HUES64 (cell line): ENCODE measurements around the gene C15orf62.

Experiments
- H3K27ac ChIP-seq: 2 replicates; pipeline ENCODE4 v1.7.0; 2013; ENCODE audit warnings: low read depth, low read length, inconsistent platforms
- H3K27me3 ChIP-seq: 2 replicates; pipeline ENCODE4 v1.6.1; 2013; ENCODE audit warnings: mild to moderate bottlenecking, low read length; ENCODE audit not compliant: insufficient read depth
- H3K36me3 ChIP-seq: 2 replicates; pipeline ENCODE4 v1.6.1; 2013; ENCODE audit warnings: mild to moderate bottlenecking, low read length; ENCODE audit not compliant: insufficient read depth
- H3K4me1 ChIP-seq: 2 replicates; pipeline ENCODE4 v1.6.1; 2013; ENCODE audit warnings: mild to moderate bottlenecking, low read length, moderate library complexity; ENCODE audit not compliant: insufficient read depth
- H3K4me3 ChIP-seq: 2 replicates; pipeline ENCODE4 v1.5.1; 2013; ENCODE audit warnings: mild to moderate bottlenecking, low read length, moderate library complexity
- H3K9ac ChIP-seq: 2 replicates; pipeline ENCODE4 v1.6.1; 2013; ENCODE audit warnings: mild to moderate bottlenecking, low read depth, low read length
- H3K9me3 ChIP-seq: 2 replicates; pipeline ENCODE4 v1.6.1; 2013; ENCODE audit warnings: low read depth, low read length; ENCODE audit not compliant: insufficient read depth
- WGBS: fragments of 150-250, 120-280 bp; methylation state at CpG from one replicate; pipeline ENCODE4 v1.1.7; 2013; ENCODE audit warnings: missing lambda C conversion rate; 5-methylcytosine and 5-hydroxymethylcytosine counted together

Gene C15orf62

DNA sequence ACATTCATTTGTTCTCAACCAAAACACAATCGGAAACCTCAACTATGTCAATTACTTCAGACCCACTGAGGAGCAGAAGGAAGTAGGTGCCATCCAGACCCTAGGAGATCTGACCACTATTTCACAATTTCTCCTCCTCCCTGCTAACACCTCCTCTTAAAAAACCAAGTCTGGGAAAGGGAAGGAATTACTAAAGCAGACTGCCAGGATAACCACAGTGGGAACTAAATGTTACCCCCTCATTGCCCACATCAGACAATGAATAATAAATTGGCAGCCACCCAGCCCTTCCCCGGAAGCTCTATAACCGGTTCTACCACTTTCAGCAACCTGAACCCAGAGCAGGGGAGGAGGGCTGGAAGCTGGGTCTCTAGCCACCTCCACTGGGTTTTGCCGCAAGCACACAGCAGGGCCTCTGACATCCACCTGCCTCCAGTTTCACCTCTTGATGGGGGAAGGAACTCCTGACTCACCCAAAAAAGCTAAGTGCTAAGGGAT lies 17.6 kb downstream of the C15orf62 start:
- Histone ChIP-seq H3K27ac (peak overlapping the region; percentile 6; the same call in 1 of the 2 replicates), H3K9me3 (no peaks in the 10 kb centered on the region), H3K27me3 (no peaks in the 10 kb centered on the region), H3K4me3 (peak overlapping the region; percentile 17; the same call in 1 of the 2 replicates), H3K9ac (no peak overlapping the region), H3K36me3 (peaks cover 7% of the 10 kb centered on the region; the same call in 1 of the 2 replicates), H3K4me1 (peaks cover 30% of the 10 kb centered on the region)
- 73% methylated on average over 4 of the region's 4 CpGs for WGBS

- no peaks in the 10 kb centered on the region for H3K27me3 ChIP-seq
- H3K9me3 ChIP-seq: no peaks in the 10 kb centered on the region
- peaks cover 7% of the 10 kb centered on the region; the same call in 1 of the 2 replicates for H3K36me3 ChIP-seq
- peak overlapping the region; percentile 7; the same call in 1 of the 2 replicates for H3K27ac ChIP-seq
- H3K9ac ChIP-seq: no peak overlapping the region
- H3K4me3 ChIP-seq: no peak overlapping the region
- 80% methylated on average over 6 of the region's 6 CpGs for WGBS
- H3K4me1 ChIP-seq: peaks cover 30% of the 10 kb centered on the region
Measured at GRCh38 chr15:40787991-40788390, 18.2 kb downstream of the C15orf62 start.

- H3K36me3 ChIP-seq: peaks cover 7% of the 10 kb centered on the region; the same call in 1 of the 2 replicates
- H3K4me1 ChIP-seq: peaks cover 30% of the 10 kb centered on the region
- H3K9me3 ChIP-seq: no peaks in the 10 kb centered on the region
- no peaks in the 10 kb centered on the region for H3K27me3 ChIP-seq
- H3K9ac ChIP-seq: no peak overlapping the region
- no peak overlapping the region for H3K4me3 ChIP-seq
- WGBS: 89% methylated on average over 5 of the region's 5 CpGs
- no peak overlapping the region for H3K27ac ChIP-seq
Measured at GRCh38 chr15:40789119-40789518, 19.3 kb downstream of the C15orf62 start.

- peaks cover 30% of the 10 kb centered on the region for H3K4me1 ChIP-seq
- H3K27me3 ChIP-seq: no peaks in the 10 kb centered on the region
- H3K9me3 ChIP-seq: no peaks in the 10 kb centered on the region
- H3K36me3 ChIP-seq: peaks cover 7% of the 10 kb centered on the region; the same call in 1 of the 2 replicates
- H3K9ac ChIP-seq: no peak overlapping the region
- H3K4me3 ChIP-seq: no peak overlapping the region
- 90% methylated on average over 8 of the region's 8 CpGs for WGBS
- H3K27ac ChIP-seq: no peak overlapping the region
Measured at GRCh38 chr15:40789999-40790398, 20.2 kb downstream of the C15orf62 start.

GRCh38 chr15:40790718-40791117 lies 20.9 kb downstream of the C15orf62 start:
- no peak overlapping the region for H3K4me3 ChIP-seq
- H3K9ac ChIP-seq: no peak overlapping the region
- H3K36me3 ChIP-seq: peaks cover 7% of the 10 kb centered on the region; the same call in 1 of the 2 replicates
- no peaks in the 10 kb centered on the region for H3K27me3 ChIP-seq
- H3K9me3 ChIP-seq: no peaks in the 10 kb centered on the region
- 93% methylated on average over 2 of the region's 3 CpGs for WGBS
- H3K27ac ChIP-seq: no peak overlapping the region
- peaks cover 24% of the 10 kb centered on the region for H3K4me1 ChIP-seq

GRCh38 chr15:40792394-40792793 lies 22.6 kb downstream of the C15orf62 start:
- H3K9me3 ChIP-seq: no peaks in the 10 kb centered on the region
- peaks cover 19% of the 10 kb centered on the region for H3K4me1 ChIP-seq
- H3K27ac ChIP-seq: no peak overlapping the region
- peaks cover 7% of the 10 kb centered on the region; the same call in 1 of the 2 replicates for H3K36me3 ChIP-seq
- H3K9ac ChIP-seq: no peak overlapping the region
- 91% methylated on average over 3 of the region's 3 CpGs for WGBS
- no peaks in the 10 kb centered on the region for H3K27me3 ChIP-seq
- no peak overlapping the region for H3K4me3 ChIP-seq

- peaks cover 12% of the 10 kb centered on the region; the same call in 1 of the 2 replicates for H3K4me1 ChIP-seq
- 93% methylated on average over 8 of the region's 9 CpGs for WGBS
Measured at GRCh38 chr15:40793216-40793989, 23.6 kb downstream of the C15orf62 start.

GRCh38 chr15:40796041-40796440 lies 26.3 kb downstream of the C15orf62 start:
- H3K4me1 ChIP-seq: peaks cover 17% of the 10 kb centered on the region
- WGBS: 69% methylated on average over 2 of the region's 2 CpGs
- H3K36me3 ChIP-seq: peaks cover 7% of the 10 kb centered on the region; the same call in 1 of the 2 replicates
- no peak overlapping the region for H3K9ac ChIP-seq
- no peaks in the 10 kb centered on the region for H3K9me3 ChIP-seq
- H3K27me3 ChIP-seq: no peaks in the 10 kb centered on the region
- H3K4me3 ChIP-seq: no peak overlapping the region
- no peak overlapping the region for H3K27ac ChIP-seq

More at GRCh38 chr15:40793216-40793989, 23.6 kb downstream of the C15orf62 start:
- Histone ChIP-seq H3K27me3 (no peaks in the 10 kb centered on the region), H3K9me3 (no peaks in the 10 kb centered on the region), H3K27ac (no peak overlapping the region), H3K36me3 (peaks cover 7% of the 10 kb centered on the region; the same call in 1 of the 2 replicates), H3K9ac (no peak overlapping the region), H3K4me3 (no peak overlapping the region)

- no peak overlapping the region for H3K9ac ChIP-seq
- H3K27ac ChIP-seq: no peak overlapping the region
- WGBS: 98% methylated on average over 4 of the region's 5 CpGs
Measured at GRCh38 chr15:40796512-40796911, 26.7 kb downstream of the C15orf62 start.

DNA sequence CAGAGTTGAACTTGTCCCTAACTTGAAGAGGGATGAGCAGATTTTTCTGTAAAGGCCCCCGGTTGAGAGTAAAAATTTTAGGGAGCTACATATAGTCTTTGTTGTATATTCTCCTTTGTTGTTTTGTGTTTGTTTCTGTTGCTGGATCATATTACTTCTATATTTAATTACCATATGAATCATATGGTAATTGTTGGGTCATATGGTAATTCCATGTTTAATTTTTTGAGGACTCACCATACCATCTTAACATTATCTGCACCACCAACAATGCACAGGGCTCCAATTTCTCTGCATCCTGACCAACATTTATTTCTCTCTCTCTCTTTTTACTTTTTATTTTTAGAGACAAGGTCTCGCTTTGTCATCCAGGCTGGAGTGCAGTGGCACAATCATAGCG lies 29.7 kb downstream of the C15orf62 start:
- 85% methylated on average over 3 of the region's 3 CpGs for WGBS
- Histone ChIP-seq H3K9me3 (no peaks in the 10 kb centered on the region), H3K36me3 (no peaks in the 10 kb centered on the region), H3K9ac (no peak overlapping the region), H3K27me3 (no peaks in the 10 kb centered on the region), H3K4me3 (no peak overlapping the region), H3K27ac (no peak overlapping the region), H3K4me1 (peaks cover 17% of the 10 kb centered on the region)

More at GRCh38 chr15:40796512-40796911, 26.7 kb downstream of the C15orf62 start:
- Histone ChIP-seq H3K4me3 (no peak overlapping the region), H3K9me3 (no peaks in the 10 kb centered on the region), H3K4me1 (peaks cover 17% of the 10 kb centered on the region), H3K27me3 (no peaks in the 10 kb centered on the region), H3K36me3 (peaks cover 7% of the 10 kb centered on the region; the same call in 1 of the 2 replicates)

- Histone ChIP-seq H3K36me3 (no peaks in the 10 kb centered on the region), H3K4me3 (no peak overlapping the region), H3K9ac (no peak overlapping the region), H3K9me3 (no peaks in the 10 kb centered on the region), H3K4me1 (peaks cover 12% of the 10 kb centered on the region), H3K27me3 (no peaks in the 10 kb centered on the region), H3K27ac (no peak overlapping the region)
- WGBS: 94% methylated on average over 2 of the region's 2 CpGs
Measured at GRCh38 chr15:40803076-40803475, 33.3 kb downstream of the C15orf62 start.
